Measurements from ENCODE around the gene PRPF31. TPM values are rescaled to one million over a fixed set of nuclear protein-coding genes. Genes with fewer than 3 reads are reported as not detected.

PRPF31 gene
- total and polyA plus RNA-seq, 9 of the 15 experiments (the other 6 are each of a cell fraction or from before 2014, with no cell fraction given): 5.8 to 92.2 (median 69.2) TPM

GRCh38 chr19:54138489-54139256 is 23.1 kb downstream of the PRPF31 start:
- Histone ChIP-seq H3K4me1 (replicated peaks in 1 of 2; ENCODE audit: control insufficient read depth in 2 of 2, insufficient read depth in 2 of 2, low read length in 2 of 2) (peaks cover 14 to 23% of the 10 kb centered on the region in 2 experiments; a peak in 4 of 5 replicates), H3K79me2 (ENCODE audit: control insufficient read depth, insufficient read depth, low read length) (peaks cover 52% of the 10 kb centered on the region), H3K4me3 (peak overlapping the region; percentile 93), H4K20me1 (replicated peaks; ENCODE audit: control insufficient read depth, insufficient read depth, low read length) (peaks cover 26% of the 10 kb centered on the region), H3K36me3 (ENCODE audit: control insufficient read depth, insufficient read depth, low read length) (peaks cover 50% of the 10 kb centered on the region), H3K27me3 (ENCODE audit: control insufficient read depth in 2 of 2, insufficient read depth in 2 of 2, low read length in 2 of 2) (no peaks in the 10 kb centered on the region), H3K9me1 (ENCODE audit: control insufficient read depth, insufficient read depth, low read length) (peaks cover 16% of the 10 kb centered on the region), H3K9ac (ENCODE audit: insufficient read depth in 1 of 2, low read depth in 2 of 2, low read length in 2 of 2) (peak overlapping the region; percentile 97), H3K9me3 (replicated peaks; ENCODE audit: control insufficient read depth, insufficient read depth, low read depth, low read length) (no peaks in the 10 kb centered on the region), H3K4me2 (ENCODE audit: insufficient read depth, low read length) (peak overlapping the region; percentile 76), H2AFZ (ENCODE audit: low read depth, low read length) (no peak overlapping the region), H3K27ac (ENCODE audit: extremely low read depth, low read depth, low read length) (no peak overlapping the region; the same call in 2 of the 3 replicates)
- ChIA-PET CTCF (ENCODE audit: low intra/inter-chr PET ratio) (no interaction called here), POLR2A (interaction anchor here (0.9 to 3.1 kb wide), 6 partner anchors 10 to 58 kb away, joined by 3 to 29 read pairs (median 5); partner anchors contain the start of genes LENG1, PRPF31 and TFPT)
- intact Hi-C loops (cut with micrococcal nuclease): no loop called here
- 0 out of 2 replicates have a peak, but pooled peaks have one; percentile 4 for TF ChIP-seq HMGXB4 (CRISPR knock-in tag; IDR thresholded peaks at IDR 0.05)
- TF ChIP-seq ZBED1 (IDR thresholded peaks at IDR 0.05): peak; percentile 78; the same call in 1 of the 2 replicates
- no peak for TF ChIP-seq ZC3H11A (IDR thresholded peaks at IDR 0.05; ENCODE audit: low read depth, low read length)
- TF ChIP-seq HDAC2 (IDR thresholded peaks at IDR 0.05): no peak
- 0 out of 4 replicates have a peak, but pooled peaks of 1 of the 2 experiments have one; percentile 8 for TF ChIP-seq SIN3A (IDR thresholded peaks at IDR 0.05; ENCODE audit: borderline replicate concordance in 2 of 2, control insufficient read depth in 1 of 2, low read depth in 2 of 2, low read length in 2 of 2)
- no peak for TF ChIP-seq CREB3 (tag; conservative IDR thresholded peaks at IDR 0.05; ENCODE audit: low read depth)
- TF ChIP-seq MYBL2 (IDR thresholded peaks at IDR 0.05; ENCODE audit: low read depth): no peak
- peak; percentile 17; the same call in 1 of the 2 replicates for TF ChIP-seq MYBL2 (CRISPR knock-in tag; IDR thresholded peaks at IDR 0.05; ENCODE audit: borderline replicate concordance)
- in situ Hi-C loops (cut with MboI): no loop called here
- ATAC-seq (no peak), FAIRE-seq (no peak), DNase-seq (ENCODE audit: extremely low read depth in 1 of 4, low spot score in 3 of 4) (peak in 1 of 4 experiments; percentile 34)
- whole genome bisulfite sequencing (ENCODE audit: insufficient coverage, low coverage, missing lambda C conversion rate): 24% methylated on average over 24 of the region's 31 CpGs
- no TSS peak for BruUV-seq (replicated peaks)
